ELR (cell line): ENCODE data around the gene USP10.

ENCODE experiments used
- DNase-seq: peaks from one replicate; pipeline ENCODE4 v3.0.0-alpha.2; 2015; ENCODE audit warnings: low read depth

The USP10 gene

GRCh38 chr16:84806256-84806889 lies 106.6 kb downstream of the USP10 start:
- peak; percentile 99 for DNase-seq

GRCh38 chr16:84806890-84807258 lies 107.1 kb downstream of the USP10 start:
- no peak for DNase-seq

- no peak for DNase-seq
Measured at GRCh38 chr16:84807776-84808175, 108.0 kb downstream of the USP10 start.

GRCh38 chr16:84808826-84809225 lies 109.0 kb downstream of the USP10 start:
- no peak for DNase-seq

GRCh38 chr16:84810518-84811273 lies 110.9 kb downstream of the USP10 start:
- peak; percentile 67 for DNase-seq

- no peak for DNase-seq
Measured at GRCh38 chr16:84811529-84811928, 111.7 kb downstream of the USP10 start.

GRCh38 chr16:84813141-84813934 lies 113.5 kb downstream of the USP10 start:
- no peak for DNase-seq

- DNase-seq, result no peak
Measured at GRCh38 chr16:84815462-84815861, 115.7 kb downstream of the USP10 start.

GRCh38 chr16:84816023-84816422 lies 116.2 kb downstream of the USP10 start:
- DNase-seq, result no peak

GRCh38 chr16:84816485-84816884 lies 116.7 kb downstream of the USP10 start:
- DNase-seq, result no peak

- no peak for DNase-seq
Measured at GRCh38 chr16:84817206-84817605, 117.4 kb downstream of the USP10 start.

- DNase-seq, result no peak
Measured at GRCh38 chr16:84817613-84818012, 117.8 kb downstream of the USP10 start.

GRCh38 chr16:84818133-84818532 lies 118.3 kb downstream of the USP10 start:
- DNase-seq, result no peak

GRCh38 chr16:84818989-84819643 lies 119.3 kb downstream of the USP10 start:
- DNase-seq, result no peak

- DNase-seq, result peak; percentile 95
Measured at GRCh38 chr16:84819644-84820304, 120.0 kb downstream of the USP10 start, which contains the start of gene CRISPLD2. Gene CRISPLD2 (plus strand): TSS chr16:84819985. CDS start chr16:84838496, 18,511 bp downstream.

- peak; percentile 52 for DNase-seq
Measured at GRCh38 chr16:84820305-84820684, 120.5 kb downstream of the USP10 start.

- no peak for DNase-seq
Measured at GRCh38 chr16:84820771-84821170, 121.0 kb downstream of the USP10 start.

- no peak for DNase-seq
Measured at GRCh38 chr16:84821179-84821578, 121.4 kb downstream of the USP10 start.

GRCh38 chr16:84821728-84822689 lies 122.2 kb downstream of the USP10 start:
- DNase-seq, result no peak

- no peak for DNase-seq
Measured at GRCh38 chr16:84822990-84823389, 123.2 kb downstream of the USP10 start.

- DNase-seq, result peak; percentile 79
Measured at GRCh38 chr16:84823484-84823883, 123.7 kb downstream of the USP10 start.
